Thyroid gland (tissue), 4 donors: ENCODE measurements around the gene SDHAF1.

Experiments used
- CTCF ChIP-seq, 6 experiments: fragments of 200-600 bp in 3 of 6; fragments of 450-650 bp in 3 of 6; sonication (generic) in 3 of 6; IDR thresholded peaks; one replicate each; pipeline ENCODE4 v1.5.1; 2016 to 2019; ENCODE audit warnings: antibody characterized with exemption in 6 of 6, mild to moderate bottlenecking in 2 of 6, inconsistent platforms in 1 of 6, moderate library complexity in 1 of 6
- POLR2A ChIP-seq, 2 donors: fragments of 450-650 bp; IDR thresholded peaks; one replicate each; pipeline ENCODE4 v1.6.1; 2017; ENCODE audit warnings: antibody characterized with exemption in 2 of 2, mild to moderate bottlenecking in 2 of 2, moderate library complexity in 1 of 2

DNA sequence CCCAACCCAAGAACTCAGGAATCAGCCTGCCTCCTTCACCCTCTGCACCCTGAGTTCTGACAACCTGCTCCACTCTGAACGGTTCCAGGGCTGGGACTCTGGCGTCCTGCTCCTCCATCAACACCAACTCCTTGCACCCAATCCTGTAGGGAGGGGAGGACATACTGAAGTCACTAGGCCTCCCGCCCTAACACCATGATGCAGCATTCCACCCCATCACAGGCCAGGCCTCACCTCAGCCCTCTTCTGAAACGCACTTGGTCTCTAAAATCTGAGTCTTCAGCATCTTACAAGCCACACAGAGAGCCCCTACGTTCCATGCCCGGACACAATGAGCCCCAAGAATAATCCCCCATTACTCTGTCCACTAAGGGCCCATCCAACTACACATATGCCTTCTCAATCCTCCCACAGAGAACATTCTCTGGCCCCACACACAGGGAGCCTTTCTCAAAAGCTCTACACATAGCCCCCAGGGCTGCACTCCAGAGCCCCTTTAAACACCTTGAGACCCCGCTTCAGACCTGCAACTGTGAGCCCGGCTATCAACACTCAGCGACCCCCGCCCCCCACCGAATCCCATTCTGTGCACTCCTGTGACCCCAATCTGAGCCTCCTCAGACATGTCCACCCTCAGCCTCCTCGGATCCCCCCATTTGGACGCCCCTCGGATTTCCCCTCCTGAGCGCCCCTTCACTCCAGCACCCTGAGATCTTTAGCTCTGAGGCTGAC lies 18.5 kb downstream of the SDHAF1 start:
- TF ChIP-seq CTCF (IDR thresholded peaks at IDR 0.05): no peak
- TF ChIP-seq POLR2A (IDR thresholded peaks at IDR 0.05): no peak
